C4-2B (cell line): ENCODE measurements around the gene UPF3B.
"Not testable (repeated sequence)": the region's sequence is repeated elsewhere in the genome, so short reads cannot be mapped to it uniquely, and the experiment has no call there.

Experiments
- H3K27ac ChIP-seq: fragments of 450-650 bp; 2 replicates; pipeline ENCODE4 v1.5.1; 2017
- ZFX ChIP-seq: fragments of 450-650 bp; IDR thresholded peaks from 2 replicates; pipeline ENCODE4 v1.6.1; 2017
- TF ChIP-seq, protein P1 (sequence below): fragments of 450-650 bp; conservative IDR thresholded peaks from 2 replicates; pipeline ENCODE4 v1.5.1; 2017; ENCODE audit warnings: mild to moderate bottlenecking

The UPF3B gene, protein sequence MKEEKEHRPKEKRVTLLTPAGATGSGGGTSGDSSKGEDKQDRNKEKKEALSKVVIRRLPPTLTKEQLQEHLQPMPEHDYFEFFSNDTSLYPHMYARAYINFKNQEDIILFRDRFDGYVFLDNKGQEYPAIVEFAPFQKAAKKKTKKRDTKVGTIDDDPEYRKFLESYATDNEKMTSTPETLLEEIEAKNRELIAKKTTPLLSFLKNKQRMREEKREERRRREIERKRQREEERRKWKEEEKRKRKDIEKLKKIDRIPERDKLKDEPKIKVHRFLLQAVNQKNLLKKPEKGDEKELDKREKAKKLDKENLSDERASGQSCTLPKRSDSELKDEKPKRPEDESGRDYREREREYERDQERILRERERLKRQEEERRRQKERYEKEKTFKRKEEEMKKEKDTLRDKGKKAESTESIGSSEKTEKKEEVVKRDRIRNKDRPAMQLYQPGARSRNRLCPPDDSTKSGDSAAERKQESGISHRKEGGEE

DNA sequence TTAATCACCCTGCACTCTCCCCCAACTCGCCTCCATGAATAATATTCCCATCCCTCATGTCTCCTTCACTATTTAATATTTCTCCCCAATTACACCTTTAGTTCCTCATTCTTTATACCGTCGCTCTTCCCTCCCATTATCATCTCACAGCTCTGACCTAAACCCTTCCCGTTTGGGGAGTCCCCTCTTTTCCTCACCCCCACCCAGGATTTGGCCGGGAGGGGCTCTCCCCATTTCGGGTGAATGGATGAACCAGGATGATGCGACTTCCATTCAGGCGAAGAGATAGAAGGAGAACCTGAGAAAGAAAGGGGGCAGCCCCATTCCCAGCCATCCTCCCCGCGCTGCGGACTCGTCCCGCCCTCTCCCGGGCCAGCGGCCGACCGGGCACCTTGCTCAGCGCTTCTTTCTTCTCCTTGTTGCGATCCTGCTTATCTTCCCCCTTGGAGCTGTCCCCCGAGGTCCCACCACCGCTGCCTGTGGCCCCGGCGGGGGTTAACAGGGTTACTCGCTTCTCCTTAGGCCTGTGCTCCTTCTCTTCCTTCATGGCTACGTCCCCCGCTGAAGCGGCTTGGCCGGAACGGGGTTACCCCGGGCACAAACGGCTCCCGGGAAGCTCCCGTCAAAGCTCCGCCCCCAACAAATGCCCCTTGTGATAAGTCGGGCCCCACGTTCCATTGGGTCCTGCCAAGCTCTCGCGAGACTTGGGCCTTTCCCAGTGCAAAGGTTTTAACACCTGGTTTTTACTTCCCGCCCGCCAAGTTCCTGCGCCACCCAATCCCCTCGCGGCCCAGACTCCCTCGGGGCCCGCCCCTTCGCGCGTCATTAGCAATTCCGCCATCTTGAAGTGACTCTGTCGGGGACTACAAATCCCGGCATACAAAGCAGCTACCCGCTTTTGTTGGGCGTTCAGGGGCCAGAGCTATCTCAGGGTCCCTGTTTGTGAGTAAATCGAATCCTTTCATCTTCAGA is at the start of gene UPF3B:
Gene UPF3B (minus strand): TSS at position 582 of the 972 bp plus-strand sequence. CDS start 35 bp downstream, at position 547.
- TF ChIP-seq, protein P1, sequence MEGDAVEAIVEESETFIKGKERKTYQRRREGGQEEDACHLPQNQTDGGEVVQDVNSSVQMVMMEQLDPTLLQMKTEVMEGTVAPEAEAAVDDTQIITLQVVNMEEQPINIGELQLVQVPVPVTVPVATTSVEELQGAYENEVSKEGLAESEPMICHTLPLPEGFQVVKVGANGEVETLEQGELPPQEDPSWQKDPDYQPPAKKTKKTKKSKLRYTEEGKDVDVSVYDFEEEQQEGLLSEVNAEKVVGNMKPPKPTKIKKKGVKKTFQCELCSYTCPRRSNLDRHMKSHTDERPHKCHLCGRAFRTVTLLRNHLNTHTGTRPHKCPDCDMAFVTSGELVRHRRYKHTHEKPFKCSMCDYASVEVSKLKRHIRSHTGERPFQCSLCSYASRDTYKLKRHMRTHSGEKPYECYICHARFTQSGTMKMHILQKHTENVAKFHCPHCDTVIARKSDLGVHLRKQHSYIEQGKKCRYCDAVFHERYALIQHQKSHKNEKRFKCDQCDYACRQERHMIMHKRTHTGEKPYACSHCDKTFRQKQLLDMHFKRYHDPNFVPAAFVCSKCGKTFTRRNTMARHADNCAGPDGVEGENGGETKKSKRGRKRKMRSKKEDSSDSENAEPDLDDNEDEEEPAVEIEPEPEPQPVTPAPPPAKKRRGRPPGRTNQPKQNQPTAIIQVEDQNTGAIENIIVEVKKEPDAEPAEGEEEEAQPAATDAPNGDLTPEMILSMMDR, result no peak
- TF ChIP-seq ZFX, result peak; percentile 27; the same call in 1 of the 2 replicates
- H3K27ac ChIP-seq, result peak within 1 kb of the TSS; percentile 83

DNA sequence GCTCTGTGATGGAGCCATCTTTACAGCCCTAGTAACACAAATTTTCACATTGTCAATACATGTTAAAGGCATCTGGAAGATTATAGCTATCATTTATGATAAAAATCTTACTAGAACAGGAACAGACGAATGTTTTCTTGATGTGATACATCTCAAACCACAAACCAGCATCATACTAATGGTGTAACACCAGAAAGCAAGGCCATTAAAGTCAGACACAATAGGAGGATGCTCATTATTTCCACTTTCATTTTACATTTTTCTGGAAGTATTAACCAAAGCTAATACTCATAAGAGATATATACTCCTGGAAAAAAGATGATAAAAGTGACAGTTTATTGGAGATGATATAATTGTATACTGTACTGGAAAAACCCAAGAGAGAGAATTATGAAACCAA is 48.2 kb upstream of the UPF3B start:
- H3K27ac ChIP-seq, result no peak overlapping the region
- TF ChIP-seq, protein P1, result no peak
- TF ChIP-seq ZFX, result no peak

DNA sequence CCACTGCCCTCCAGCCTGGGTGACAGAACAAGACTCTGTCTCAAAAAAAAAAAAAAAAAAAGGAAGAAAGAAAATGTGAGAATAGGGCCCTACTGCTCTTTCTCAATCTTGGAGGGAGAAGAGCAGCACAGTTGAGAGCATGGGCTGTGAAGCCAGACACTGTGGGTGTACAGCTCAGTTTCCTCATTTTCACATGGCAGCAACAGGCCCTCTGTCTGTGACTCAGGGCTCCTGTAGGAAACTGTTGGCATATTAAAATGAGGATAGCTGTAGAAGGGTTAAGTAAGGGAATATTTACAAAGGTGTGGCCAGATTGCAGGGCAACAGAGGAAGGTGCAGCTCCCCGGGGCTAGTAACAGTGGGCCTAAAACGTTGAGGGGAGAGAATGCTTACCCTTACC is 46.4 kb upstream of the UPF3B start:
- no peak overlapping the region for H3K27ac ChIP-seq
- TF ChIP-seq, protein P1, result no peak
- no peak for TF ChIP-seq ZFX

DNA sequence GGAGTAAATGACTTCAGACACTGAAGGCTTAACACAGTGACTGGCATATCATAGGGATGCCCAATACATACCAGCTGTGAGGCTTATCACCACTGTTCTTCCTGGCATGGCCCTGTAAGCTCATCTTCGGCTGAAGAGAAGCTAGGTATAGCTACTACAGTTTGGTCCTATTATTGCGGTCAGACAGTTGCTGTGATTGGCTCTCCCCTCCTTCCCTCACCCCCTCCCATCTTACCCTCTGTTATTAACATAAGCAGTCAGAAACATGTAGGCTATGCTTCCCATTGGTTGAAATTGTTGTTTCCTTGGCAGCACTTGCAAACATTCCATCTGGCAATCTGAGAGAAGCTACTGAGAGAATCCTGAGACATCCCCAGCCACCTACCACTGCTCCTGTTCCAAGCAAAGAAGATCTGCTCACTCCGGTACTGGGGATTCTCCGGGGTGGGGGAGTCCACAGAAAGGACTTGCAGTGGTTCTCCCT is 43.1 kb upstream of the UPF3B start, which contains the start of gene AKAP14:
Gene AKAP14 (plus strand): TSS at position 51 of the 484 bp plus-strand sequence. CDS start 7,331 bp downstream, outside the sequence.
- no peak within 1 kb of the TSS for H3K27ac ChIP-seq
- TF ChIP-seq, protein P1, result no peak
- no peak for TF ChIP-seq ZFX

DNA sequence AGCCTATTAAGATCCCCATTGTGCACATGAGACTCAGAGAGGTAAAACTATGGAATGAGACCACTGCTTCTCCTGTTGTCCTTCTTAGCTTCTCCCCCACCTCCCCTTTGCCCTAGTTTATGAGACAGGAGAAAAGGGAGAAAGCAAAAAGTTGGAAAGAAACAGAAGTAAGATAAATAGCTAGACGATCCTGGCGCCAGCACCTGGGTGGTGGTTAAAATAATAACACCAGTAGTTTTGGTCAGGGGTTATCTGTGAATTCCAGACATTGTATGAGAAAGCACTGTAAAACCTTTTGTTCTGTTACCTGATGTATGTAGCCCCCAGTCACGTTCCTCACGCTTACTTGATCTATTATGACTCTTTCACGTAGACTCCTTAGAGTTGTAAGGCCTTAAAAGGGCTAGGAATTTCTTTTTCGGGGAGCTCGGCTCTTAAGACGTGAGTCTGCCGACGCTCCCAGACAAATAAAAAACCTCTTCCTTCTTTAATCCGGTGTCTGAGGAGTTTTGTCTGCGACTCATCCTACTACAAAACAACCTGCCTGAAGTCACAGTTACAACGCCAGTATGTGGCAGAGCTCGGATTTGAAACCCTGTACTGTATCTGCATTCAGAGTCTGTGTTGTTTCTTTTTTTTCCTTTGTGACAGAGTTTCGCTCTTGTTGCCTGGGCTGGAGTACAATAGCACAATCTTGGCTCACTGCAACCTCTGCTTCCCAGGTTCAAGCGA is 39.4 kb upstream of the UPF3B start:
- not testable (repeated sequence) for H3K27ac ChIP-seq

DNA sequence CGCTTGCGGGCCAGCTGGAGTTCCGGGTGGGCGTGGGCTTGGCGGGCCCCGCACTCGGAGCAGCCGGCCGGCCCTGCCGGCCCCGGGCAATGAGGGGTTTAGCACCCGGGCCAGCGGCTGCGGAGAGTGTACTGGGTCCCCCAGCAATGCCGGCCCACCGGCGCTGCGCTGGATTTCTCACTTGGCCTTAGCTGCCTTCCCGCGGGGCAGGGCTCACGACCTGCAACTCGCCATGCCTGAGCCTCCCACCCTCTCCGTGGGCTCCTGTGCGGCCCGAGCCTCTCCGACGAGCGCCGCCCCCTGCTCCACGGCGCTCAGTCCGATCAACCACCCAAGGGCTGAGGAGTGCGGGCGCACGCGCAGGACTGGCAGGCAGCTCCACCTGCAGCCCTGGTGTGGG is 37.9 kb upstream of the UPF3B start:
- H3K27ac ChIP-seq, result not testable (repeated sequence)

DNA sequence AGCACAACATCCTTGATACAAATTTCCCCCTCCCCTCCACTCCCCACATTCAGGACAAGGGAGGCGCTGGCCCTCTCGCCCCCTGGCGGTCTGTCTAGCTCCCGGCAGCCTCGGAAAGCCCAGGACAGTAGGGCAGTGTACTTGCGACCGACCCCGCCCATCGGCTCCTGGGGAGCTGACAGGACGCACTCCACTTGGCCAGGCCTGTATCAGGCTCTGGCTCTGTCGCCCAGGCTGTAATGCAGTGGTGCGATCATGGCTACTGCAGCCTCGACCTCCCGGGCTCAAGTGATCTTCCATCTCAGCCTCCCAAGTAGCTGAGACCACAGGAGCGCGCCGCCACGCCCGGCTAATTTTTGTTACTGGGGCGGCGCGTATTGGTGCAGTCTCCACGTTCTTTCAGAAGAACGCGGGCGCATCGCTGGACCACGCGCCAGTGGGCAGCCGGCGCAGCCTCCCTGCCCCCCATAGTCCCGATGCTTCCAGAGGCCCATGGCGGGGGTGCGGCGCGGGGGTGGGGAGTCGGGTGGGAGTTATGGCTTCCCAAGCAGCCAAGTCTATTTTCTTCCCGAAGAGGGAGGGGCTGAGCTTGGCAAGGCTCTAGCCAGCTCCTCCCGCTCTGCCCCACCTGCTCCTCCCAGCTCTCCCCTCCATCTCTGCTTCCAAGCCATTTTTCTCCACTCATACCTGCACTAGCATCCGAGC is 35.1 kb upstream of the UPF3B start:
- TF ChIP-seq ZFX, result no peak
- TF ChIP-seq, protein P1, result peak; percentile 66
- H3K27ac ChIP-seq, result no peak overlapping the region
